Pancreas (tissue), 10 donors: ENCODE data around the gene NET1. TPM values are rescaled to one million over a fixed set of nuclear protein-coding genes. Genes with fewer than 3 reads are reported as not detected.

Experiments
- ATAC-seq, 4 donors: fragments of 200-7000 bp; cut with Tn5 transposase; one replicate each; pipeline versions ENCODE4 v1.8.0 to v1.9.1; 2020; ENCODE audit warnings: mild to moderate bottlenecking in 4 of 4, moderate library complexity in 4 of 4
- DNase-seq, 6 donors: peaks; one replicate each; pipeline ENCODE4 v3.0.0-alpha.2; 2020
- FAIRE-seq: peaks from 2 replicates; lab custom pipeline; 2012; peaks lifted over from hg19 to GRCh38; lab: Jason Lieb, UNC
- H3K27ac ChIP-seq, 4 donors: fragments of 200-600 bp; sonication (generic); 1 replicate in 3 of 4; 2 replicates in 1 of 4; pipeline versions ENCODE4 v1.5.0 to v1.8.0; 2020
- H3K27me3 ChIP-seq, 4 donors: fragments of 200-600 bp; one replicate each; pipeline ENCODE4 v1.8.0; 2021
- H3K36me3 ChIP-seq, 3 donors: fragments of 200-600 bp; sonication (generic) in 1 of 3; one replicate each; pipeline versions ENCODE4 v1.5.0 to v1.8.0; 2020 to 2021
- H3K4me1 ChIP-seq, 3 donors: fragments of 200-600 bp; one replicate each; pipeline ENCODE4 v1.8.0; 2021
- H3K4me3 ChIP-seq, 4 donors: fragments of 200-600 bp; sonication (generic) in 2 of 4; one replicate each; pipeline versions ENCODE4 v1.5.0 to v1.8.0; 2020 to 2021
- H3K9me3 ChIP-seq, 4 donors: fragments of 200-600 bp; one replicate each; pipeline ENCODE4 v1.8.0; 2021
- CTCF ChIP-seq, 4 donors: fragments of 200-600 bp; sonication (generic) in 3 of 4; IDR thresholded peaks; one replicate each; pipeline versions ENCODE4 v1.5.0 to v1.8.0; 2021; ENCODE audit warnings: antibody characterized with exemption in 4 of 4
- WGBS, 2 donors: extraction: QIAGEN DNeasy Blood & Tissue Kit; methylation state at CpG; one replicate each; pipeline ENCODE4 v1.1.7; 2013; 5-methylcytosine and 5-hydroxymethylcytosine counted together
- intact Hi-C, 3 donors: fragments of 100-400 bp; cut with DNase I; formaldehyde crosslinking; loops; one replicate each; pipeline versions ENCODE4 v1.11.1 to v1.14.2; 2022
- polyA plus RNA-seq, 2 donors: library from polyadenylated mRNA; stranded (reverse); fragments of 200-250 nt; gene quantifications; one replicate each; pipeline ENCODE4 v1.2.3, GENCODE V29; 2013
- total RNA-seq, 6 donors: library from RNA; stranded (reverse); fragmentation: NEBNext Ultra II Directional in 4 of 6; extraction: Animal tissue kit (Norgen Biotek cat#: 25700) in 4 of 6; gene quantifications; one replicate each; pipeline versions ENCODE4 v1.2.1 to v1.2.4, GENCODE V29; 2021 to 2023
- donor health status: healthy with polysubstance abuse.
- donor health status: DM: no; HTN: no; CAD: no; lungs with moderate emphysema.
- donor health status: DM: no; HTN: no; CAD: no.
- donor health status: control.
- donor health status: control.
- donor health status: Bipolar disorder and iron deficiency.
- donor health status: DM: yes; HTN: yes; CAD: no.
- donor health status: DM: no; HTN: no; CAD: no.
- donor health status: DM: no; HTN: no; CAD: no.
- donor health status: DM: yes; HTN: yes; CAD: no.

NET1 gene
- total and polyA plus RNA-seq, 8 donors = 13.0 to 68.0 (median 37.0) TPM

- no peaks in the 10 kb centered on the region for H3K27me3 ChIP-seq
- intact Hi-C loops = no loop called here
- no peaks in the 10 kb centered on the region for H3K36me3 ChIP-seq
- no peak overlapping the region for H3K27ac ChIP-seq
- FAIRE-seq = no peak
- no peak overlapping the region for H3K4me3 ChIP-seq
- H3K4me1 ChIP-seq = no peaks in the 10 kb centered on the region
- WGBS, 2 donors = 88 to 93% methylated on average over 14 of the region's 14 CpGs
- no peak for TF ChIP-seq CTCF (IDR thresholded peaks at IDR 0.05)
- DNase-seq = no peak
- no peaks in the 10 kb centered on the region for H3K9me3 ChIP-seq
- no peak for ATAC-seq
Observed at GRCh38 chr10:5485290-5485689, 72.9 kb downstream of the NET1 start.

- ATAC-seq (no peak), DNase-seq (no peak), FAIRE-seq (no peak)
- H3K27ac ChIP-seq = no peak overlapping the region
- H3K4me1 ChIP-seq = no peaks in the 10 kb centered on the region
- H3K4me3 ChIP-seq = no peak overlapping the region
- no peaks in the 10 kb centered on the region for H3K36me3 ChIP-seq
- H3K27me3 ChIP-seq = no peaks in the 10 kb centered on the region
- intact Hi-C loops = no loop called here
- no peaks in the 10 kb centered on the region for H3K9me3 ChIP-seq
- no peak for TF ChIP-seq CTCF (IDR thresholded peaks at IDR 0.05)
- WGBS, 2 donors = 80 to 86% methylated on average over 13 of the region's 13 CpGs
Observed at GRCh38 chr10:5485948-5486852, 73.8 kb downstream of the NET1 start.

GRCh38 chr10:5486853-5487235, 74.5 kb downstream of the NET1 start:
- H3K27me3 ChIP-seq = no peaks in the 10 kb centered on the region
- H3K4me1 ChIP-seq = no peaks in the 10 kb centered on the region
- intact Hi-C loops = no loop called here
- ATAC-seq (no peak), DNase-seq (no peak), FAIRE-seq (no peak)
- 86 to 92% methylated on average over 9 of the region's 9 CpGs for WGBS, 2 donors
- TF ChIP-seq CTCF (IDR thresholded peaks at IDR 0.05) = no peak
- no peaks in the 10 kb centered on the region for H3K9me3 ChIP-seq
- no peak overlapping the region for H3K27ac ChIP-seq
- no peak overlapping the region for H3K4me3 ChIP-seq
- no peaks in the 10 kb centered on the region for H3K36me3 ChIP-seq

GRCh38 chr10:5488272-5489161, 76.2 kb downstream of the NET1 start:
- no peaks in the 10 kb centered on the region for H3K9me3 ChIP-seq
- H3K36me3 ChIP-seq = no peaks in the 10 kb centered on the region
- H3K27me3 ChIP-seq = no peaks in the 10 kb centered on the region
- DNase-seq = peak in 5 of 6 donors; percentile 70 to 84 (median 72)
- peak overlapping the region in 3 of 4 donors; percentile 23 to 48 (median 37) for H3K27ac ChIP-seq
- WGBS, 2 donors = 55 to 61% methylated on average over 27 of the region's 27 CpGs
- H3K4me3 ChIP-seq = no peak overlapping the region
- no peak for FAIRE-seq
- peak; percentile 89 to 97 (median 91) for ATAC-seq
- intact Hi-C loops = no loop called here
- H3K4me1 ChIP-seq = no peaks in the 10 kb centered on the region
- no peak for TF ChIP-seq CTCF (IDR thresholded peaks at IDR 0.05)
